Measurements from ENCODE around the gene MAN1B1. TPM values are rescaled to one million over a fixed set of nuclear protein-coding genes. Genes with fewer than 3 reads are reported as not detected.

The MAN1B1 gene
- total RNA-seq, 4 donors from 2014 or later = 57.7 to 81.0 (median 61.8) TPM

GRCh38 chr9:137107312-137107921 lies 20.6 kb downstream of the MAN1B1 start:
- no peak overlapping the region for H3K4me3 ChIP-seq (ENCODE audit: low read depth, poor library complexity, severe bottlenecking)
- intact Hi-C loops (cut with DNase I; ENCODE audit: low total_unique reads) = loop anchor here (5.0 kb wide), 1 partner anchor 80 kb away; the partner anchor contains the start of genes ANAPC2 and SSNA1
- 92 to 95% methylated on average over 8 to 15 of the region's 27 CpGs for WGBS, 2 donors
- no peak for DNase-seq (ENCODE audit: low spot score in 2 of 2)
- TF ChIP-seq CTCF (IDR thresholded peaks at IDR 0.05) (no peak), POLR2A (IDR thresholded peaks at IDR 0.05) (no peak)

- WGBS, 2 donors = 93 to 95% methylated on average over 13 to 17 of the region's 17 CpGs
- intact Hi-C loops (cut with DNase I; ENCODE audit: low total_unique reads) = loop anchor here (5.0 kb wide), 1 partner anchor 79 kb away; the partner anchor contains the start of genes ANAPC2 and SSNA1
- no peak for DNase-seq (ENCODE audit: low spot score in 2 of 2)
- no peak overlapping the region for H3K4me3 ChIP-seq (ENCODE audit: low read depth, poor library complexity, severe bottlenecking)
- TF ChIP-seq POLR2A (IDR thresholded peaks at IDR 0.05) (no peak), CTCF (IDR thresholded peaks at IDR 0.05) (no peak)
These were observed 21.2 kb downstream of the MAN1B1 start for GRCh38 chr9:137107982-137108381.

- no peak for DNase-seq (ENCODE audit: low spot score in 2 of 2)
- intact Hi-C loops (cut with DNase I; ENCODE audit: low total_unique reads) = loop anchor here (5.0 kb wide), 1 partner anchor 79 kb away; the partner anchor contains the start of genes ANAPC2 and SSNA1
- TF ChIP-seq CTCF (IDR thresholded peaks at IDR 0.05) (no peak), POLR2A (IDR thresholded peaks at IDR 0.05) (no peak)
- 84 to 86% methylated on average over 17 of the region's 29 CpGs for WGBS, 2 donors
- H3K4me3 ChIP-seq (ENCODE audit: low read depth, poor library complexity, severe bottlenecking) = no peak overlapping the region
These were observed 21.9 kb downstream of the MAN1B1 start for GRCh38 chr9:137108608-137109249.

GRCh38 chr9:137109250-137110146 lies 22.7 kb downstream of the MAN1B1 start:
- 79 to 83% methylated on average over 30 to 31 of the region's 34 CpGs for WGBS, 2 donors
- H3K4me3 ChIP-seq (ENCODE audit: low read depth, poor library complexity, severe bottlenecking) = no peak overlapping the region
- DNase-seq (ENCODE audit: low spot score in 2 of 2) = no peak
- TF ChIP-seq POLR2A (IDR thresholded peaks at IDR 0.05) = no peak
- no peak for TF ChIP-seq CTCF (IDR thresholded peaks at IDR 0.05)
- intact Hi-C loops (cut with DNase I; ENCODE audit: low total_unique reads) = loop anchor here (5.0 kb wide), 1 partner anchor 78 kb away; the partner anchor contains the start of genes ANAPC2 and SSNA1

GRCh38 chr9:137110147-137110910 lies 23.5 kb downstream of the MAN1B1 start:
- TF ChIP-seq CTCF (IDR thresholded peaks at IDR 0.05) (no peak), POLR2A (IDR thresholded peaks at IDR 0.05) (no peak)
- no peak overlapping the region for H3K4me3 ChIP-seq (ENCODE audit: low read depth, poor library complexity, severe bottlenecking)
- intact Hi-C loops (cut with DNase I; ENCODE audit: low total_unique reads) = no loop called here
- DNase-seq (ENCODE audit: low spot score in 2 of 2) = no peak
- WGBS, 2 donors = 89 to 95% methylated on average over 34 of the region's 38 CpGs

Data from lower leg skin (tissue), 4 donors.